Sigmoid colon (tissue), 4 donors: Measurements from ENCODE around the gene LY9.

Experiments used
- POLR2AphosphoS5 ChIP-seq, 4 donors: sonication (generic); formaldehyde crosslinking; IDR thresholded peaks; one replicate each; pipeline ENCODE4 v1.6.1; 2017; ENCODE audit warnings: antibody characterized with exemption in 4 of 4
- TF ChIP-seq, protein P1 (sequence below), 4 experiments: fragments of 450-650 bp in 3 of 4; fragments of 200-600 bp in 1 of 4; IDR thresholded peaks; one replicate each; pipeline ENCODE4 v1.5.1; 2016 to 2019; ENCODE audit warnings: antibody characterized with exemption in 4 of 4, mild to moderate bottlenecking in 3 of 4, moderate library complexity in 2 of 4

DNA sequence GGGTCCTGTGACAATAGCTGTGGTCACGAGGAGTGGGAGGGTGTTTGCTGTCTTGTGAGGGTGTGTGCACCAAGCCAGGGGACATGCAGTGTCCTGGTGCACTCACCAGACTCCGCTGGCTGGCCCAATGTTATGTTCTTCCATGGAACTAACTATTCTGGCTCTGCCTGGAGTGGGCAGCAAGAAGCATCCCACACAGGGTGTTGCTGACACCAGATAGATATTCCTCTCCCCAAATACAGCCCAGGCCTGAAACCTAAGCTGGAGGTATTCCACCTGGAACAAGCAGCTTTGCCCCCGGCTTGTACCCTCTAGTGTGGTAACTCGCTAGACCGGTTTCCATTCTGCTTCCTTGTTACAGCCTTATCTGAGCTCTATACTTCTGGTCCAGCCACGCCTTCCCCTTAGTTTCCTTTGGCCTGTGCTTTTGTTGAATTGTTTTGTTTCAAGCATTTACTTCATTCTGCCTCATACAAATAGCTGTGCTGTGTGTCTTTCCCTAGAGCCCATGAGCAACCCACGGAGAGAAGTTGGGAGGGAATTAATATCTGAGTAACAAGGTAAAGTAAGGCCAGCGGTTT is 14.7 kb upstream of the LY9 start:
- TF ChIP-seq, protein P1, sequence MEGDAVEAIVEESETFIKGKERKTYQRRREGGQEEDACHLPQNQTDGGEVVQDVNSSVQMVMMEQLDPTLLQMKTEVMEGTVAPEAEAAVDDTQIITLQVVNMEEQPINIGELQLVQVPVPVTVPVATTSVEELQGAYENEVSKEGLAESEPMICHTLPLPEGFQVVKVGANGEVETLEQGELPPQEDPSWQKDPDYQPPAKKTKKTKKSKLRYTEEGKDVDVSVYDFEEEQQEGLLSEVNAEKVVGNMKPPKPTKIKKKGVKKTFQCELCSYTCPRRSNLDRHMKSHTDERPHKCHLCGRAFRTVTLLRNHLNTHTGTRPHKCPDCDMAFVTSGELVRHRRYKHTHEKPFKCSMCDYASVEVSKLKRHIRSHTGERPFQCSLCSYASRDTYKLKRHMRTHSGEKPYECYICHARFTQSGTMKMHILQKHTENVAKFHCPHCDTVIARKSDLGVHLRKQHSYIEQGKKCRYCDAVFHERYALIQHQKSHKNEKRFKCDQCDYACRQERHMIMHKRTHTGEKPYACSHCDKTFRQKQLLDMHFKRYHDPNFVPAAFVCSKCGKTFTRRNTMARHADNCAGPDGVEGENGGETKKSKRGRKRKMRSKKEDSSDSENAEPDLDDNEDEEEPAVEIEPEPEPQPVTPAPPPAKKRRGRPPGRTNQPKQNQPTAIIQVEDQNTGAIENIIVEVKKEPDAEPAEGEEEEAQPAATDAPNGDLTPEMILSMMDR (IDR thresholded peaks at IDR 0.05) = no peak
- TF ChIP-seq POLR2AphosphoS5 (IDR thresholded peaks at IDR 0.05) = no peak
